Gastroesophageal sphincter (tissue), 4 donors: Measurements from ENCODE around the gene ZBTB43. TPM values are rescaled to one million over a fixed set of nuclear protein-coding genes. Genes with fewer than 3 reads are reported as not detected.

Experiments
- ATAC-seq: fragments of 150-250 bp; one replicate; pipeline ENCODE4 v1.9.1; 2016; ENCODE audit warnings: mild to moderate bottlenecking, moderate library complexity
- H3K27ac ChIP-seq, 4 donors: fragments of 200-600 bp; sonication (generic) in 3 of 4; 1 replicate in 3 of 4; 2 replicates in 1 of 4; pipeline ENCODE4 v1.5.1; 2016 to 2019
- H3K27me3 ChIP-seq: fragments of 200-600 bp; sonication (generic); one replicate; pipeline ENCODE4 v1.5.1; 2019
- H3K36me3 ChIP-seq, 2 donors: fragments of 200-600 bp; sonication (generic); one replicate each; pipeline ENCODE4 v1.5.1; 2019; ENCODE audit warnings: control low read depth in 1 of 2
- H3K4me1 ChIP-seq, 3 donors: fragments of 200-600 bp; sonication (generic); 1 replicate in 2 of 3; 2 replicates in 1 of 3; pipeline ENCODE4 v1.5.1; 2016 to 2019; ENCODE audit warnings: control low read depth in 2 of 3
- H3K4me3 ChIP-seq, 2 donors: fragments of 200-600 bp; sonication (generic); one replicate each; pipeline ENCODE4 v1.5.1; 2019; ENCODE audit warnings: mild to moderate bottlenecking in 1 of 2, moderate library complexity in 1 of 2
- H3K9me3 ChIP-seq, 3 donors: fragments of 200-600 bp; sonication (generic); one replicate each; pipeline ENCODE4 v1.5.1; 2017 to 2019; ENCODE audit warnings: control low read depth in 2 of 3
- CTCF ChIP-seq, 4 experiments: fragments of 200-600 bp in 2 of 4; fragments of 450-650 bp in 2 of 4; sonication (generic) in 1 of 4; IDR thresholded peaks; one replicate each; pipeline ENCODE4 v1.5.1; 2017 to 2019; ENCODE audit warnings: antibody characterized with exemption in 4 of 4, mild to moderate bottlenecking in 2 of 4, moderate library complexity in 2 of 4
- EP300 ChIP-seq: sonication (generic); formaldehyde crosslinking; IDR thresholded peaks from one replicate; pipeline ENCODE4 v1.6.1; 2017; ENCODE audit warnings: antibody characterized with exemption, mild to moderate bottlenecking
- POLR2A ChIP-seq, 2 donors: fragments of 450-650 bp; IDR thresholded peaks; one replicate each; pipeline ENCODE4 v1.6.1; 2017; ENCODE audit warnings: antibody characterized with exemption in 2 of 2, mild to moderate bottlenecking in 2 of 2, moderate library complexity in 1 of 2
- POLR2AphosphoS5 ChIP-seq: sonication (generic); formaldehyde crosslinking; IDR thresholded peaks from one replicate; pipeline ENCODE4 v1.6.1; 2017; ENCODE audit warnings: antibody characterized with exemption
- WGBS, 2 donors: methylation state at CpG; one replicate each; pipeline ENCODE4 v1.1.5; 2018; ENCODE audit warnings: low coverage in 1 of 2; 5-methylcytosine and 5-hydroxymethylcytosine counted together
- total RNA-seq, 4 donors: library from RNA; depleted of rRNA; stranded (reverse); fragments of >200 nt; gene quantifications; one replicate each; pipeline ENCODE4 v1.1.0, GENCODE V29; 2016

ZBTB43 gene
- total RNA-seq, 4 donors from 2014 or later = 9.7 to 12.3 (median 10.7) TPM

- Histone ChIP-seq H3K4me1 (no peaks in the 10 kb centered on the region), H3K36me3 (no peaks in the 10 kb centered on the region), H3K4me3 (no peak overlapping the region), H3K27me3 (peaks cover 21% of the 10 kb centered on the region), H3K9me3 (peaks cover 0 to 10% (median 0%) of the 10 kb centered on the region in 3 donors), H3K27ac (no peak overlapping the region)
- no peak for ATAC-seq
- TF ChIP-seq POLR2AphosphoS5 = no peak
- TF ChIP-seq EP300 = no peak
- TF ChIP-seq POLR2A (IDR thresholded peaks at IDR 0.05) = no peak
- no peak for TF ChIP-seq CTCF (IDR thresholded peaks at IDR 0.05)
- WGBS, 2 donors = 74% methylated on average over 2 of the region's 2 CpGs; no CpG with 5 or more reads in 1 of the 2 donors
Observed at GRCh38 chr9:126797903-126798302, 6.9 kb upstream of the ZBTB43 start.

GRCh38 chr9:126799034-126799433 is 5.8 kb upstream of the ZBTB43 start:
- Histone ChIP-seq H3K27me3 (peaks cover 10% of the 10 kb centered on the region), H3K9me3 (peaks cover 0 to 10% (median 0%) of the 10 kb centered on the region in 3 donors), H3K4me3 (no peak overlapping the region), H3K27ac (no peak overlapping the region), H3K36me3 (no peaks in the 10 kb centered on the region), H3K4me1 (no peaks in the 10 kb centered on the region)
- TF ChIP-seq POLR2A (IDR thresholded peaks at IDR 0.05) = no peak
- no peak for TF ChIP-seq EP300
- TF ChIP-seq CTCF (IDR thresholded peaks at IDR 0.05) = no peak
- no peak for TF ChIP-seq POLR2AphosphoS5
- no peak for ATAC-seq
- WGBS, 2 donors = 60 to 65% methylated on average over 1 of the region's 1 CpG

DNA sequence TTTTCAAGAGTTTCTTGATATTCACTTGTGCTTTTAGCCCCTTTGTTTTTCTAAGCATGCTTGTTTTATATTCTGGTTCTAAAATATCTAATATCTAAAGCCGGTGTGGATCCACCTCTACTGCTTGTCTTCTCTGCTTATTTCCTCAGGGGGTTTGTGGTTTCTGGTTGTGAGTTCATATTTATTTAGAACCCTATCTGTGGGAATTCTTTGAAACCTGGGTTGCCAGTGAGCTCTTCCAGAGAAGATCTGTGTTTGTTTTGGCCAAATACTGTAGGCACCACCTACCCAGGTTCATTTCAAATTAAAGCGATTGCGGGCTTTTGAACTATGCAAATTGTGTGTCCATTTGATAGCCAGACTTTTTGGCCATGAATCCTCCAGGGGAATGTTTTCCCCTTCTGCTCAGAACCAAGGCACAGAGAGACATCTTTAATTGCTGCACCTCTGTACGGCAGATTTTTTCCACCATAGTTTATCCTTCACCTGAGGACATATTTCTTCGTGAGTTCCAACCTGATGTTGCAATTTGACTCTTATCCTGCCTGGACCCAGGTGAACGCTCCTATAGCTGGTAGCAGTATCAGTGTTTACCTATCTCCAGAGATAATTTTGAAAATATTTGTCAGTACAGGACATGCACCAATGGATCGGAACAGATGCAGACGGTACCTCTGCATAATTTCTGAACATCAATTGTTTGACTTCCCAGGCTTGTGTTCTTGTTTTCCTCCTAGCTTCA is 2.4 kb upstream of the ZBTB43 start:
- H3K9me3 ChIP-seq = no peaks in the 10 kb centered on the region
- H3K4me3 ChIP-seq = no peak overlapping the region
- no peak for ATAC-seq
- H3K4me1 ChIP-seq = peaks cover 0 to 27% (median 6%) of the 10 kb centered on the region in 3 donors
- 81 to 85% methylated on average over 7 to 8 of the region's 8 CpGs for WGBS, 2 donors
- H3K27me3 ChIP-seq = no peaks in the 10 kb centered on the region
- no peaks in the 10 kb centered on the region for H3K36me3 ChIP-seq
- TF ChIP-seq POLR2A (IDR thresholded peaks at IDR 0.05) (no peak), CTCF (IDR thresholded peaks at IDR 0.05) (no peak)
- H3K27ac ChIP-seq = no peak overlapping the region

DNA sequence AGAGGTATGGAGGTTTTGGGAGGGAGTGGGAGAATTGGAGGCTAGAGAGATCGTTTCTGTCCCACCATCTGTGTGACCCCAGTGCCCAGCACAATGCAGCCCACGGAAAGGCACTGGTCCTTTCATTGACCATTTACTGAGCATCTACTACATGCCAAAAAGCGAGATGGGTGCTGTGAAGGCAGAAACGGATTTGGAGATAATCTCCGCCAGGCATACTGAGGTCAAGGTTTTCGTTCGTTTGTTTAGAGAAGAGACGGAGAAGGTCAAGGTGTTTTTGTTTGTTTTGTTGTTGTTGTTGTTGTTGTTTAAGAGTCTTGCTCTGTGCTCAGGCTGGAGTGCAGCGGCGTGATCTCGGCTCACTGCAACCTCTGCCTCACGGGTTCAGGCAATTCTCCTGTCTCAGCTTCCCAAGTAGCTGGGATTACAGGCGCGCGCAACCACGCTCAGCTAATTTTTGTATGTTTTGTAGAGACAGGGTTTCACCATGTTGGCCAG is 593 bp upstream of the ZBTB43 start:
- TF ChIP-seq EP300 = no peak
- no peak for TF ChIP-seq POLR2AphosphoS5
- TF ChIP-seq POLR2A (IDR thresholded peaks at IDR 0.05) = no peak
- no peak for TF ChIP-seq CTCF (IDR thresholded peaks at IDR 0.05)
- no peak for ATAC-seq
- H3K27me3 ChIP-seq = no peaks in the 10 kb centered on the region
- peaks cover 0 to 45% (median 6%) of the 10 kb centered on the region in 3 donors for H3K4me1 ChIP-seq
- WGBS, 2 donors = 75 to 80% methylated on average over 1 to 13 of the region's 16 CpGs
- H3K27ac ChIP-seq = peak overlapping the region in 3 of 4 donors; percentile 91 to 95 (median 93)
- peaks cover 0 to 2% of the 10 kb centered on the region in 2 donors for H3K36me3 ChIP-seq
- H3K9me3 ChIP-seq = no peaks in the 10 kb centered on the region
- peak overlapping the region; percentile 77 to 88 for H3K4me3 ChIP-seq
